Epithelial cell of esophagus (primary cell): ENCODE data around the gene PNPO.
"Not testable (repeated sequence)": the region's sequence is repeated elsewhere in the genome, so short reads cannot be mapped to it uniquely, and the experiment has no call there.

Source experiments
- DNase-seq: peaks from one replicate; pipeline ENCODE4 v3.0.0; 2010; ENCODE audit warnings: low read depth
- H3K4me3 ChIP-seq: 2 replicates; pipeline ENCODE4 v1.5.1; 2011; ENCODE audit warnings: mild to moderate bottlenecking, low read length, control low read depth
- TF ChIP-seq, protein P1 (sequence below): IDR thresholded peaks from 2 replicates; pipeline ENCODE4 v1.5.1; 2011; ENCODE audit warnings: low read depth, mild to moderate bottlenecking, low read length, control low read depth, inconsistent platforms; ENCODE audit not compliant: insufficient read depth; ENCODE audit errors: missing control alignments

Gene PNPO

DNA sequence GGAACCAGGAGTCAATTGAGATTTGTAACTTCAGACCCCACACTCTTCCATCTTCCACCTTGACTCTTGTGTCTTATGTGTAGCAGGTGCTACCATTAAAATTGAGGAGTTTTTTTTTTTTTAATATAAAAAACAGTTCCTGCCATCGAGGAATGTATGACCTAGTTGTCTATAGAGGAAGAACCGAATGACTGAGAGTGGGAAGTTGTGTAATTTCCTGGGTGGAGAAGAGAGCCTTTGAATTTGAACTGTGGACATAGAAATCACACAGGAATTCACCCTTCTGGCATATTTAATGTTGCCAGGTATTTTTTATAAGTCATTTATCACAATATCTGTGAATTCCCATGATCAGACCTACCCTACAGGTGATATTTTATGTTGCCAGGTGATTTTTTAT, 23.4 kb upstream of the PNPO start:
- DNase-seq = peak; percentile 41
- no peak overlapping the region for H3K4me3 ChIP-seq
- TF ChIP-seq, protein P1, sequence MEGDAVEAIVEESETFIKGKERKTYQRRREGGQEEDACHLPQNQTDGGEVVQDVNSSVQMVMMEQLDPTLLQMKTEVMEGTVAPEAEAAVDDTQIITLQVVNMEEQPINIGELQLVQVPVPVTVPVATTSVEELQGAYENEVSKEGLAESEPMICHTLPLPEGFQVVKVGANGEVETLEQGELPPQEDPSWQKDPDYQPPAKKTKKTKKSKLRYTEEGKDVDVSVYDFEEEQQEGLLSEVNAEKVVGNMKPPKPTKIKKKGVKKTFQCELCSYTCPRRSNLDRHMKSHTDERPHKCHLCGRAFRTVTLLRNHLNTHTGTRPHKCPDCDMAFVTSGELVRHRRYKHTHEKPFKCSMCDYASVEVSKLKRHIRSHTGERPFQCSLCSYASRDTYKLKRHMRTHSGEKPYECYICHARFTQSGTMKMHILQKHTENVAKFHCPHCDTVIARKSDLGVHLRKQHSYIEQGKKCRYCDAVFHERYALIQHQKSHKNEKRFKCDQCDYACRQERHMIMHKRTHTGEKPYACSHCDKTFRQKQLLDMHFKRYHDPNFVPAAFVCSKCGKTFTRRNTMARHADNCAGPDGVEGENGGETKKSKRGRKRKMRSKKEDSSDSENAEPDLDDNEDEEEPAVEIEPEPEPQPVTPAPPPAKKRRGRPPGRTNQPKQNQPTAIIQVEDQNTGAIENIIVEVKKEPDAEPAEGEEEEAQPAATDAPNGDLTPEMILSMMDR = no peak

DNA sequence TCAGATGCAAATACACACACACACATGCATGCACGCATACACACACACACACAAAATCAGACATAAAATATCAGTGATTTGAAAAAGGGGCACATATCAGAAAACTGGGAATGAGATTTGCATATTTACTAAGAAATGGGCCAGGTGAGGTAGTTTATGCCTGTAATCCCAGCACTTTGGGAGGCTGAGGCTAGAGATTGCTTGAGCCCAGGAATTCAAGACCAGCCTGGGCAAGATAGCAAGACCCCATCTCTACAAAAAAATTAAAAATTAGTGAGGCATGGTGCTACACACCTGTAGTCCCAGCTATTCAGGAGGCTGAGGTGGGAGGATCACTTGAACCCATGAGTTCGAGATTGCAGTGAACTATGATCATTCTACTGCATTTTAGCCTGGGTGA, 22.4 kb upstream of the PNPO start:
- no peak overlapping the region for H3K4me3 ChIP-seq
- DNase-seq = no peak
- TF ChIP-seq, protein P1 = no peak

DNA sequence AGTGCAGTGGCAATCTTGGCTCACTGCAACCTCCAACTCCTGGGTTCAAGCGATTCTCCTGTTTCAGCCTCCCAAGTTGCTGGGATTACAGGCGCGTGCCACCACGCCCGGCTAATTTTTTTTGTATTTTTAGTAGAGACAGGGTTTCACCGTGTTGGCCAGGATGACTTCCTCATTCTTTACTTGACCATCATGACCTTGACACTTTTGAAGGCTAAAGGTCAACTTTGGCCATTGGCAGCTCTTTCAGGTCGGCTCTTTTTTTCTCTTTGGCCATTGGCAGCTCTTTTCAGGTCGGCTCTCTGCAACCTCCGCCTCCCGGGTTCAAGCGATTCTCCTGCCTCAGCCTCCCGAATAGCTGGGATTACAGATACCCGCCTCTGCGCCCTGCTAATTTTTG, 21.5 kb upstream of the PNPO start:
- not testable (repeated sequence) for DNase-seq, H3K4me3 ChIP-seq

DNA sequence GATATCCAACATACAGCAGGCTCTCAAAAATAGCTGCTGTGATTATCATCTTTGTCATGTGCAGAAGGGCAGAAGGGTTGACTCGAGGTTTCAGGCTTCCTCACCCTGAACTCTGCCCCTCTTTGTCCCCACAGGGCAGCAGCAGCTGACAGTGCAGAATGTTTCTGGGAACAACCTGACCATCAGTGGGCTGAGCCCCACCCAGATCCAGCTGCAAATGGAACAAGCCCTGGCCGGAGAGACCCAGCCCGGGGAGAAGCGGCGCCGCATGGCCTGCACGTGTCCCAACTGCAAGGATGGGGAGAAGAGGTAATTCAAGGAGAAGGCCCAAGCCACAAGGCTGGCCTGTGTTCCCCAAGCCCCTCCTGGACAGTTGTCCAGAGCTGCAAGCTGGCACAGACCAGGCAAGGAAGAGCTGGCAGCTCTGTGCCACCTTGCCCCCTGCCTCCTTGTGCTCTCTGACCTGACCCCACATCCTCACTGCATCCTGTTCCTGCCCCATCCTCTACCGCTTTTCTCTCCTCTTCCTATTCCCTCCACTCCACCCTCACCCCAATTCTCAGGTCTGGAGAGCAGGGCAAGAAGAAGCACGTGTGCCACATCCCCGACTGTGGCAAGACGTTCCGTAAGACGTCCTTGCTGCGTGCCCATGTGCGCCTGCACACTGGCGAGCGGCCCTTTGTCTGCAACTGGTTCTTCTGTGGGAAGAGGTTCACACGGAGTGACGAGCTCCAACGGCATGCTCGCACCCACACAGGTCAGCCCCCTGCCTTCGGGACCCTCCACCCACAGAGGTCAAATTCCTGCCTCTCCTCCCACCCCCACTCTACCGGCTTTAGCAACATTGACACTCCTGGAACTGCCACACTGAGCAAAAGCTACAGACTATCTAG, 16.3 kb upstream of the PNPO start:
- TF ChIP-seq, protein P1 = no peak
- DNase-seq = no peak
- H3K4me3 ChIP-seq = no peak overlapping the region

DNA sequence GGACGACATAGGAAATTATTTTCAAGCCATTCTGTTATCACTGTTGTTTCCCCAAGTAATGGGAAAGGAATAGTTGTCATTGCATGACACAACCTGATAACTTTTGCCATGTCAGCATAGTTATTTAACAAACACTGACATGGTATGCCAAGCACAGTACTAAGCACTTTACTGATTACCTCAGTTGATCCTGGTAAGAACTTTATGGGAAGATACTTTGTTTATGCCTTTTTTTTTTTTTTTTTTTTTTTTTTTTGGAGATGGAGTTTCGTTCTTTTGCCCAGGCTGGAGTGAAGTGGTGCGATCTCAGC, 15.7 kb upstream of the PNPO start:
- H3K4me3 ChIP-seq = no peak overlapping the region
- TF ChIP-seq, protein P1 = no peak
- no peak for DNase-seq

DNA sequence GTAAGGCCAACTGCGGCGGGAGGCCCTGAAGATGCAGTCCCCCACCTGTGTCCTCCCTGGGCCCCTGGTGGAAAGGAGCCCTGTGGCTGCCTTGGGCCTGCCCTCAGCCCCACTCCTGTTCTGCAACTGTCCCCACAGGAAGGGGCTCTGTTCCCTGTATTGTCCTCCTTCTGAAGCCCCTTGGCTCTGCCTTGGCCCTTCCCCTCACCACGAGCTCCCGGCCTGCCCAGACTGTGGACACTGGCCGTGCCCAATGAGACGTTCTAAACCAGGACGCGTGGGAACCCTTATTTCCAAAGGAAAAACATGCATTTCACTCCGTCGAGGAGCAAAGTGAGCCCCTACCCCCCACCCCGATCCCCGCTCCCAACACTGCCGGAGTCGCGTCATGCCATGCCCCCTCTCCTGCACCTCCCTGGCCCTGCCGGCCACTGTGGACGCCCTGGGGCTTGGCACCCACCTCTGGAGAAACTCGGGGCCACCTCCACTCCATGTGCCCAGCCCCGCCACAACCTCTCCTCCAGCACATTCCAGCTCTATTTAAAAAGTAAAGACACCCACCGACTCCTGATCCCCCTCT, 13.5 kb upstream of the PNPO start:
- TF ChIP-seq, protein P1 = no peak
- no peak for DNase-seq
- H3K4me3 ChIP-seq = no peak overlapping the region

DNA sequence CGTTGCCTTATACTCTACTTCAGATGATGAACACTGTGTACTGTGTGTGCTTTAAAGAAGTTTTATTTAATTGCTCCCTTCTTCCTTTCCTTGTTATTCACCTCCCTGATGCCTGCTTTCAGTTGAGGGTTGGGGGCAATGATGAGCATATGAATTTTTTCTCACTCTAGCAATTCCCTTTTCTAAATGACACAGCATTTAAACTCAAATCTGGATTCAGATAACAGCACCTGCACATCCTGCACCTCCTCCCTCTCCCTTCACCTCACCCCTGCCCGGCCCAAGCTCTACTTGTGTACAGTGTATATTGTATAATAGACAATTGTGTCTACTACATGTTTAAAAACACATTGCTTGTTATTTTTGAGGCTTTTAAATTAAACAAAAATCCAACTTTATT, 13.0 kb upstream of the PNPO start:
- TF ChIP-seq, protein P1 = no peak
- no peak for DNase-seq
- H3K4me3 ChIP-seq = no peak overlapping the region
